A549 (cell line): Measurements from ENCODE around the gene UFSP2. TPM values are rescaled to one million over a fixed set of nuclear protein-coding genes. Genes with fewer than 3 reads are reported as not detected.

Source experiments
- ATAC-seq, 2 experiments: fragments of 200-7000 bp in 1 of 2; fragments of >200 bp in 1 of 2; cut with Nextera tagmentation in 1 of 2; cut with Tn5 transposase in 1 of 2; 3 replicates each; pipeline versions ENCODE4 v1.8.0 to v1.9.1; 2018 to 2020; ENCODE audit warnings: mild to moderate bottlenecking in 1 of 2, moderate library complexity in 1 of 2
- CTCF ChIA-PET: fragments of 300-600 bp; sonication (Branson Sonifier 250); formaldehyde crosslinking; extraction: SDS; loops from one replicate; lab custom pipeline; 2021; ENCODE audit warnings: antibody characterized with exemption, inconsistent platforms; lab: Yijun Ruan, JAX
- POLR2A ChIA-PET: fragments of 350-600 bp; formaldehyde crosslinking; extraction: SDS; loops from one replicate; lab custom pipeline; 2021; ENCODE audit warnings: antibody characterized with exemption, inconsistent platforms; lab: Yijun Ruan, JAX
- DNase-seq, 2 experiments: peaks; one replicate each; pipeline versions ENCODE4 v3.0.0 to v3.0.0-alpha.2; 2011 to 2016; ENCODE audit warnings: low read depth in 1 of 2, low spot score in 1 of 2
- FAIRE-seq: peaks from 2 replicates; lab custom pipeline; 2011; peaks lifted over from hg19 to GRCh38; lab: Jason Lieb, UNC
- H3K27ac ChIP-seq, 2 experiments: fragments of >200 bp; sonication (Bioruptor Twin); formaldehyde crosslinking; 3 replicates each; pipeline ENCODE4 v1.5.1; 2016 to 2017
- H3K4me1 ChIP-seq: fragments of >200 bp; sonication (Bioruptor Twin); formaldehyde crosslinking; 3 replicates; pipeline ENCODE4 v1.6.1; 2016
- H3K4me2 ChIP-seq: fragments of >200 bp; sonication (Bioruptor Twin); formaldehyde crosslinking; 3 replicates; pipeline ENCODE4 v1.6.1; 2016
- H3K4me3 ChIP-seq: fragments of >200 bp; sonication (Bioruptor Twin); formaldehyde crosslinking; 3 replicates; pipeline ENCODE4 v1.5.1; 2016
- H3K9me3 ChIP-seq: fragments of >200 bp; sonication (Bioruptor Twin); formaldehyde crosslinking; 3 replicates; pipeline ENCODE4 v1.6.1; 2016
- CBX2 ChIP-seq: fragments of 200-600 bp; sonication (generic); IDR thresholded peaks from 2 replicates; pipeline ENCODE4 v1.6.1; 2016; ENCODE audit warnings: low read depth, mild to moderate bottlenecking, borderline replicate concordance
- CEBPB ChIP-seq, 2 experiments: fragments of >200 bp in 1 of 2; sonication (Bioruptor Twin) in 1 of 2; formaldehyde crosslinking in 1 of 2; IDR thresholded peaks; 2 replicates each; pipeline ENCODE4 v1.6.1; 2012 to 2016
- E2F6 ChIP-seq: IDR thresholded peaks from 2 replicates; pipeline ENCODE4 v1.6.1; 2012; ENCODE audit warnings: low read depth, borderline replicate concordance
- EHMT2 ChIP-seq: fragments of 200-600 bp; sonication (generic); IDR thresholded peaks from 2 replicates; pipeline ENCODE4 v1.6.1; 2016; ENCODE audit warnings: antibody characterized with exemption, low read depth, mild to moderate bottlenecking, moderate library complexity
- ESRRA ChIP-seq: fragments of 150-350 bp; IDR thresholded peaks from 2 replicates; pipeline ENCODE4 v1.6.1; 2014; ENCODE audit warnings: mild to moderate bottlenecking, low read length, borderline replicate concordance
- FOSB ChIP-seq: fragments of 250-450 bp; sonication (Bioruptor Pico); IDR thresholded peaks from 2 replicates; pipeline ENCODE4 v1.5.0; 2020; ENCODE audit warnings: mild to moderate bottlenecking, moderate library complexity
- FOXS1 ChIP-seq: fragments of 250-450 bp; sonication (Bioruptor Pico); IDR thresholded peaks from 2 replicates; pipeline ENCODE4 v1.5.0; 2020; ENCODE audit warnings: mild to moderate bottlenecking, moderate library complexity
- HDAC2 ChIP-seq: fragments of 200-600 bp; sonication (generic); IDR thresholded peaks from 2 replicates; pipeline ENCODE4 v1.6.1; 2016
- HES2 ChIP-seq: fragments of >200 bp; sonication (Bioruptor Twin); formaldehyde crosslinking; IDR thresholded peaks from 2 replicates; pipeline ENCODE4 v1.6.1; 2016
- HOXA7 ChIP-seq: fragments of 250-450 bp; sonication (Bioruptor Pico); IDR thresholded peaks from 2 replicates; pipeline ENCODE4 v1.5.0; 2020; ENCODE audit warnings: mild to moderate bottlenecking, moderate library complexity
- HOXB13 ChIP-seq: fragments of 250-450 bp; sonication (Bioruptor Pico); IDR thresholded peaks from 2 replicates; pipeline ENCODE4 v1.5.0; 2020; ENCODE audit warnings: low read depth, mild to moderate bottlenecking, moderate library complexity
- HOXB5 ChIP-seq: fragments of 250-450 bp; sonication (Bioruptor Pico); IDR thresholded peaks from 2 replicates; pipeline ENCODE4 v1.5.0; 2020; ENCODE audit warnings: mild to moderate bottlenecking, moderate library complexity
- JUN ChIP-seq, 2 experiments: fragments of >200 bp; sonication (Bioruptor Twin); formaldehyde crosslinking; IDR thresholded peaks; 2 replicates in 1 of 2; 3 replicates in 1 of 2; pipeline ENCODE4 v1.6.1; 2016 to 2017
- JUNB ChIP-seq: fragments of >200 bp; sonication (Bioruptor Twin); formaldehyde crosslinking; IDR thresholded peaks from 2 replicates; pipeline ENCODE4 v1.6.1; 2016
- MAZ ChIP-seq: fragments of 150-350 bp; IDR thresholded peaks from 2 replicates; pipeline ENCODE4 v1.6.1; 2014; ENCODE audit warnings: antibody characterized with exemption, low read depth, low read length, borderline replicate concordance
- POLR2AphosphoS2 ChIP-seq: conservative IDR thresholded peaks from 2 replicates; pipeline ENCODE4 v1.6.1; 2012; ENCODE audit warnings: low read length, improper control_type of control experiment, inconsistent platforms
- RAD21 ChIP-seq, 2 experiments: fragments of >200 bp in 1 of 2; sonication (Bioruptor Twin) in 1 of 2; formaldehyde crosslinking in 1 of 2; IDR thresholded peaks in 1 of 2; conservative IDR thresholded peaks in 1 of 2; 2 replicates in 1 of 2; 3 replicates in 1 of 2; pipeline ENCODE4 v1.6.1; 2012 to 2018; ENCODE audit warnings: inconsistent platforms in 1 of 2
- RARB ChIP-seq: fragments of 250-450 bp; sonication (Bioruptor Pico); IDR thresholded peaks from 2 replicates; pipeline ENCODE4 v1.8.0; 2021; ENCODE audit warnings: mild to moderate bottlenecking, moderate library complexity
- RCOR1 ChIP-seq: fragments of 150-350 bp; IDR thresholded peaks from 2 replicates; pipeline ENCODE4 v1.6.1; 2014; ENCODE audit warnings: antibody characterized with exemption, low read length, low read depth
- SREBF2 ChIP-seq: fragments of 450-650 bp; IDR thresholded peaks from 2 replicates; pipeline ENCODE4 v1.6.1; 2014; ENCODE audit warnings: mild to moderate bottlenecking, moderate library complexity
- TFCP2L1 ChIP-seq: fragments of 250-450 bp; sonication (Bioruptor Pico); IDR thresholded peaks from 2 replicates; pipeline ENCODE4 v1.5.0; 2021; ENCODE audit warnings: mild to moderate bottlenecking
- ZNF302 ChIP-seq: fragments of 250-450 bp; sonication (Bioruptor Pico); IDR thresholded peaks from 2 replicates; pipeline ENCODE4 v1.9.0; 2021; ENCODE audit warnings: inconsistent platforms, mild to moderate bottlenecking, moderate library complexity
- WGBS: methylation state at CpG from one replicate; pipeline ENCODE4 v1.1.6; 2017; ENCODE audit errors: missing lambda C conversion rate; 5-methylcytosine and 5-hydroxymethylcytosine counted together
- polyA plus RNA-seq, 4 experiments: library from polyadenylated mRNA; depleted of rRNA in 3 of 4; stranded (reverse); fragments of >200 nt; fragmentation: RNase III in 1 of 4; extraction: RNeasy Plus Mini Kit Qiagen cat#74134 plus additional on column Dnase treatment in 1 of 4; gene quantifications; 2 replicates in 3 of 4; 3 replicates in 1 of 4; pipeline ENCODE4 v1.2.3, GENCODE V29; 2011 to 2017

Gene UFSP2
- polyA plus RNA-seq, 2 of the 4 experiments (the other 2 are of a cell fraction): 15.1 to 35.7 TPM

- TF ChIP-seq RCOR1 (no peak), EHMT2 (no peak), RAD21 (conservative IDR thresholded peaks at IDR 0.05 in 1 of 2, IDR thresholded peaks at IDR 0.05 in 1 of 2) (no peak), ESRRA (no peak), RARB (CRISPR knock-in tag) (no peak), MAZ (no peak)
- TF ChIP-seq, all 56 proteins: peak for 14
These were observed 29.6 kb downstream of the UFSP2 start (continued) for GRCh38 chr4:185395956-185396723.

GRCh38 chr4:185395238-185395955 lies 30.4 kb downstream of the UFSP2 start, which contains the start of gene LRP2BP:
Gene LRP2BP (minus strand): TSS chr4:185395924. CDS start chr4:185378186, 17,738 bp downstream.
- DNase-seq (no peak), FAIRE-seq (no peak), ATAC-seq (no peak)
- Histone ChIP-seq H3K4me2 (peak within 1 kb of the TSS; percentile 89), H3K27ac (peak within 1 kb of the TSS; percentile 74 to 99), H3K9me3 (no peaks in the 10 kb centered on the region), H3K4me1 (no peaks in the 10 kb centered on the region), H3K4me3 (peak within 1 kb of the TSS; percentile 49)
- ChIA-PET CTCF (interaction anchor here (0.6 to 0.7 kb wide), 2 partner anchors 18 to 24 kb away, joined by 3 to 5 read pairs; no protein-coding TSS in a partner anchor), POLR2A (interaction anchor here (0.8 to 2.5 kb wide), 12 partner anchors 9 to 643 kb away, joined by 3 to 9 read pairs (median 6); partner anchors contain the start of genes SLC25A4, SNX25 and UFSP2)
- no peak for TF ChIP-seq JUNB
- WGBS: 24% methylated on average over 12 of the region's 12 CpGs

GRCh38 chr4:185394568-185395237 lies 31.1 kb downstream of the UFSP2 start:
- no peak for ATAC-seq
- Histone ChIP-seq H3K4me2 (peak overlapping the region; percentile 75), H3K4me3 (peak overlapping the region; percentile 49; the same call in 2 of the 3 replicates), H3K9me3 (no peaks in the 10 kb centered on the region), H3K4me1 (no peaks in the 10 kb centered on the region), H3K27ac (peak overlapping the region; percentile 74 to 99; a peak in 3 of 6 replicates)
- WGBS: 95% methylated on average over 12 of the region's 12 CpGs
- POLR2A ChIA-PET: interaction anchor here (1.0 to 1.9 kb wide), 3 partner anchors 43 to 198 kb away, joined by 3 to 7 read pairs (median 5); no protein-coding TSS in a partner anchor
- no peak for TF ChIP-seq HOXA7 (CRISPR knock-in tag)
- no peak for TF ChIP-seq HOXB5 (CRISPR knock-in tag)
- no peak for TF ChIP-seq RARB (CRISPR knock-in tag)
- no peak for TF ChIP-seq E2F6
- no peak for TF ChIP-seq MAZ
- no peak for TF ChIP-seq JUN (IDR thresholded peaks at IDR 0.05)
- no peak for TF ChIP-seq CBX2
- TF ChIP-seq FOSB (CRISPR knock-in tag): no peak
- no peak for TF ChIP-seq TFCP2L1
- TF ChIP-seq SREBF2: no peak
- no peak for TF ChIP-seq HES2
- TF ChIP-seq HOXB13 (CRISPR knock-in tag): no peak
- no peak for TF ChIP-seq FOXS1
- no peak for TF ChIP-seq ZNF302 (CRISPR knock-in tag)
- TF ChIP-seq HDAC2: no peak
- TF ChIP-seq CEBPB (IDR thresholded peaks at IDR 0.05): no peak
- no peak for TF ChIP-seq POLR2AphosphoS2
- no peak for DNase-seq
- FAIRE-seq: no peak
- CTCF ChIA-PET: interaction anchor here (0.6 to 0.7 kb wide), 2 partner anchors 24 to 211 kb away, joined by 3 to 5 read pairs; no protein-coding TSS in a partner anchor
